Vagina (tissue), 2 donors: ENCODE results near the gene PCDH10. TPM values are rescaled to one million over a fixed set of nuclear protein-coding genes. Genes with fewer than 3 reads are reported as not detected.

ENCODE experiments used
- DNase-seq, 2 donors: peaks; one replicate each; pipeline ENCODE4 v3.0.0-alpha.2; 2017; ENCODE audit errors: extremely low spot score in 2 of 2
- H3K27ac ChIP-seq: fragments of 200-600 bp; sonication (generic); one replicate; pipeline ENCODE4 v1.5.1; 2019
- H3K27me3 ChIP-seq: fragments of 200-600 bp; sonication (generic); one replicate; pipeline ENCODE4 v1.5.1; 2019
- H3K36me3 ChIP-seq, 2 donors: fragments of 200-600 bp; sonication (generic); one replicate each; pipeline ENCODE4 v1.5.1; 2017 to 2019
- H3K4me1 ChIP-seq: fragments of 200-600 bp; sonication (generic); one replicate; pipeline ENCODE4 v1.5.1; 2019
- H3K4me3 ChIP-seq, 2 donors: fragments of 200-600 bp; sonication (generic); 1 replicate in 1 of 2; 2 replicates in 1 of 2; pipeline ENCODE4 v1.5.1; 2016 to 2019
- H3K9me3 ChIP-seq: fragments of 200-600 bp; sonication (generic); one replicate; pipeline ENCODE4 v1.5.1; 2019
- CTCF ChIP-seq, 3 experiments: fragments of 450-650 bp in 2 of 3; fragments of 200-600 bp in 1 of 3; sonication (generic) in 1 of 3; IDR thresholded peaks; one replicate each; pipeline ENCODE4 v1.5.1; 2017 to 2019; ENCODE audit warnings: antibody characterized with exemption in 3 of 3, mild to moderate bottlenecking in 2 of 3, moderate library complexity in 2 of 3
- POLR2A ChIP-seq, 2 donors: fragments of 450-650 bp; IDR thresholded peaks; one replicate each; pipeline ENCODE4 v1.6.1; 2017; ENCODE audit warnings: antibody characterized with exemption in 2 of 2, mild to moderate bottlenecking in 2 of 2, moderate library complexity in 2 of 2
- POLR2AphosphoS5 ChIP-seq, 2 donors: sonication (generic); formaldehyde crosslinking; IDR thresholded peaks; one replicate each; pipeline ENCODE4 v1.9.0; 2017; ENCODE audit warnings: antibody characterized with exemption in 2 of 2, mild to moderate bottlenecking in 2 of 2, low read depth in 1 of 2; ENCODE audit not compliant: insufficient read depth in 1 of 2
- intact Hi-C: fragments of 100-400 bp; cut with DNase I; formaldehyde crosslinking; loops from one replicate; pipeline ENCODE4 v1.15.1; 2023
- total RNA-seq: library from RNA; depleted of rRNA; stranded (reverse); fragments of >200 nt; gene quantifications from one replicate; pipeline ENCODE4 v1.2.3, GENCODE V29; 2016

Gene PCDH10
- total RNA-seq, 1 donor from 2014 or later, result 6.9 TPM

DNA sequence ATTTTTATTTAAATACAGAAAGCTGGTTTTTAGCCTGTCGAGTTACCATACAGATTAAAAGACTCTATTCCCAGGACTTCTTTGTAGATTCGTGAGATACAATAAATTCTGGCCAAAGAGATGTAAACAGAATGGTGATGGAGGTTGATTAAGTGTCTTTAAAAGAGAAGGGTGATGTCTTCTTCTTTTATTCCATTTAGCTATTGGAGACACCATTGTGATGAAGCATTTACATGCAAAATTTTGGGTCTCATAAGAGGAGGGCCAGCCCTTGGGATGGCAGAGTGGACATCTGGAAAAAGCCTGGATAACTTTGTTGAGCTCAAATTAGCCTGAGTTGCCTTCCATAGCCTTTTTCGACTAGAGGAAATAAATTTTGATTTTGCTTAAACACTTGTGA, 21.6 kb upstream of the PCDH10 start:
- Histone ChIP-seq H3K4me1 (no peaks in the 10 kb centered on the region), H3K9me3 (no peaks in the 10 kb centered on the region), H3K27ac (no peak overlapping the region), H3K4me3 (no peak overlapping the region), H3K36me3 (no peaks in the 10 kb centered on the region), H3K27me3 (no peaks in the 10 kb centered on the region)
- TF ChIP-seq POLR2AphosphoS5 (IDR thresholded peaks at IDR 0.05; ENCODE audit: insufficient read depth in 1 of 2, low read depth in 1 of 2), result no peak
- TF ChIP-seq POLR2A (IDR thresholded peaks at IDR 0.05), result no peak
- no peak for TF ChIP-seq CTCF (IDR thresholded peaks at IDR 0.05)
- intact Hi-C loops, result no loop called here
- no peak for DNase-seq

- intact Hi-C loops, result no loop called here
- no peaks in the 10 kb centered on the region for H3K36me3 ChIP-seq
- TF ChIP-seq POLR2AphosphoS5 (IDR thresholded peaks at IDR 0.05; ENCODE audit: insufficient read depth in 1 of 2, low read depth in 1 of 2), result no peak
- no peak for TF ChIP-seq POLR2A (IDR thresholded peaks at IDR 0.05)
- TF ChIP-seq CTCF (IDR thresholded peaks at IDR 0.05), result no peak
- H3K4me3 ChIP-seq, result no peak overlapping the region
- DNase-seq, result no peak
- H3K27ac ChIP-seq, result no peak overlapping the region
- no peaks in the 10 kb centered on the region for H3K9me3 ChIP-seq
- no peaks in the 10 kb centered on the region for H3K27me3 ChIP-seq
- no peaks in the 10 kb centered on the region for H3K4me1 ChIP-seq
Observed at GRCh38 chr4:133129237-133129636, 19.9 kb upstream of the PCDH10 start.

- Histone ChIP-seq H3K36me3 (no peaks in the 10 kb centered on the region), H3K4me1 (no peaks in the 10 kb centered on the region), H3K27ac (no peak overlapping the region), H3K27me3 (no peaks in the 10 kb centered on the region), H3K4me3 (no peak overlapping the region), H3K9me3 (no peaks in the 10 kb centered on the region)
- intact Hi-C loops, result no loop called here
- DNase-seq, result no peak
- TF ChIP-seq CTCF (IDR thresholded peaks at IDR 0.05), result no peak
- no peak for TF ChIP-seq POLR2A (IDR thresholded peaks at IDR 0.05)
- TF ChIP-seq POLR2AphosphoS5 (IDR thresholded peaks at IDR 0.05; ENCODE audit: insufficient read depth in 1 of 2, low read depth in 1 of 2), result no peak
Observed at GRCh38 chr4:133130171-133130570, 18.9 kb upstream of the PCDH10 start.

- no peak overlapping the region for H3K4me3 ChIP-seq
- DNase-seq, result no peak
- H3K27ac ChIP-seq, result no peak overlapping the region
- H3K36me3 ChIP-seq, result no peaks in the 10 kb centered on the region
- TF ChIP-seq POLR2A (IDR thresholded peaks at IDR 0.05) (no peak), POLR2AphosphoS5 (IDR thresholded peaks at IDR 0.05; ENCODE audit: insufficient read depth in 1 of 2, low read depth in 1 of 2) (no peak), CTCF (IDR thresholded peaks at IDR 0.05) (no peak)
- no peaks in the 10 kb centered on the region for H3K9me3 ChIP-seq
- H3K27me3 ChIP-seq, result no peaks in the 10 kb centered on the region
- H3K4me1 ChIP-seq, result no peaks in the 10 kb centered on the region
- intact Hi-C loops, result no loop called here
Observed at GRCh38 chr4:133131829-133132460, 17.1 kb upstream of the PCDH10 start.

- TF ChIP-seq POLR2A (IDR thresholded peaks at IDR 0.05), result no peak
- no peak for TF ChIP-seq POLR2AphosphoS5 (IDR thresholded peaks at IDR 0.05; ENCODE audit: insufficient read depth in 1 of 2, low read depth in 1 of 2)
- Histone ChIP-seq H3K27me3 (no peaks in the 10 kb centered on the region), H3K36me3 (no peaks in the 10 kb centered on the region), H3K9me3 (no peaks in the 10 kb centered on the region), H3K4me1 (no peaks in the 10 kb centered on the region), H3K27ac (no peak overlapping the region), H3K4me3 (no peak overlapping the region)
- no peak for DNase-seq
- intact Hi-C loops, result no loop called here
Observed at GRCh38 chr4:133136833-133137232, 12.3 kb upstream of the PCDH10 start.
